Astrocyte (in vitro differentiated cells and primary cell): ENCODE results near the gene CLDN1. TPM values are rescaled to one million over a fixed set of nuclear protein-coding genes. Genes with fewer than 3 reads are reported as not detected.

Experiments used
- DNase-seq: peaks from one replicate; pipeline ENCODE4 v3.0.0-alpha.2; 2010; ENCODE audit warnings: low read depth
- FAIRE-seq: peaks from 2 replicates; lab custom pipeline; 2011; peaks lifted over from hg19 to GRCh38; lab: Jason Lieb, UNC
- H2AFZ ChIP-seq: 2 replicates; pipeline ENCODE4 v1.6.0; 2012; ENCODE audit warnings: low read depth, low read length, inconsistent platforms
- H3K27ac ChIP-seq: 2 replicates; pipeline ENCODE4 v1.5.1; 2011; ENCODE audit warnings: low read depth, low read length, inconsistent platforms
- H3K27me3 ChIP-seq: 2 replicates; pipeline ENCODE4 v1.6.0; 2011; ENCODE audit warnings: low read length, inconsistent platforms; ENCODE audit not compliant: insufficient read depth
- H3K36me3 ChIP-seq: 2 replicates; pipeline ENCODE4 v1.5.1; 2011; ENCODE audit warnings: low read length, inconsistent platforms; ENCODE audit not compliant: insufficient read depth
- H3K4me1 ChIP-seq: 2 replicates; pipeline ENCODE4 v1.5.1; 2011; ENCODE audit warnings: low read length, inconsistent platforms; ENCODE audit not compliant: insufficient read depth
- H3K4me2 ChIP-seq: 2 replicates; pipeline ENCODE4 v1.6.0; 2012; ENCODE audit warnings: low read length, inconsistent platforms
- H3K4me3 ChIP-seq: 2 replicates; pipeline ENCODE4 v1.5.1; 2011; ENCODE audit warnings: low read depth, mild to moderate bottlenecking, low read length, inconsistent platforms; ENCODE audit not compliant: insufficient read depth
- H3K79me2 ChIP-seq: 2 replicates; pipeline ENCODE4 v1.6.0; 2012; ENCODE audit warnings: mild to moderate bottlenecking, low read length, inconsistent platforms; ENCODE audit not compliant: insufficient read depth
- H3K9ac ChIP-seq: 2 replicates; pipeline ENCODE4 v1.6.0; 2012; ENCODE audit warnings: mild to moderate bottlenecking, low read length, inconsistent platforms
- H3K9me3 ChIP-seq: 2 replicates; pipeline ENCODE4 v1.5.1; 2012; ENCODE audit warnings: low read depth, mild to moderate bottlenecking, low read length, inconsistent platforms; ENCODE audit not compliant: insufficient read depth
- H4K20me1 ChIP-seq: 2 replicates; pipeline ENCODE4 v1.6.0; 2012; ENCODE audit warnings: low read length, inconsistent platforms; ENCODE audit not compliant: insufficient read depth
- H3K27ac Mint-ChIP-seq: one replicate; pipeline ENCODE4 v1.8.0; 2021; ENCODE audit warnings: mild to moderate bottlenecking, mixed read lengths; ENCODE audit not compliant: unreplicated experiment
- H3K27me3 Mint-ChIP-seq: one replicate; pipeline ENCODE4 v1.8.0; 2021; ENCODE audit warnings: low read depth, mixed read lengths; ENCODE audit not compliant: unreplicated experiment
- H3K36me3 Mint-ChIP-seq: one replicate; pipeline ENCODE4 v1.8.0; 2021; ENCODE audit warnings: low read depth, mixed read lengths; ENCODE audit not compliant: unreplicated experiment
- H3K4me1 Mint-ChIP-seq: one replicate; pipeline ENCODE4 v1.8.0; 2021; ENCODE audit warnings: low read depth, mixed read lengths; ENCODE audit not compliant: unreplicated experiment
- H3K4me3 Mint-ChIP-seq: one replicate; pipeline ENCODE4 v1.8.0; 2021; ENCODE audit warnings: mild to moderate bottlenecking, moderate library complexity, mixed read lengths; ENCODE audit not compliant: unreplicated experiment
- H3K9me3 Mint-ChIP-seq: one replicate; pipeline ENCODE4 v1.8.0; 2021; ENCODE audit warnings: mild to moderate bottlenecking, mixed read lengths; ENCODE audit not compliant: unreplicated experiment
- CTCF ChIP-seq: IDR thresholded peaks from 2 replicates; pipeline ENCODE4 v1.5.1; 2011; ENCODE audit warnings: low read depth, mild to moderate bottlenecking, inconsistent platforms, low read length, moderate library complexity; ENCODE audit not compliant: insufficient read depth
- EZH2 ChIP-seq: IDR thresholded peaks from 2 replicates; pipeline ENCODE4 v1.6.1; 2012; ENCODE audit warnings: mild to moderate bottlenecking, low read length, inconsistent platforms; ENCODE audit not compliant: insufficient read depth
- total RNA-seq: library from RNA; stranded (reverse); gene quantifications from 2 replicates; pipeline ENCODE4 v1.2.1, GENCODE V29; 2021

Gene CLDN1
- total RNA-seq, 1 donor from 2014 or later: 35.6 TPM

- no peaks in the 10 kb centered on the region for H3K36me3 ChIP-seq
- no peaks in the 10 kb centered on the region for H4K20me1 ChIP-seq
- H3K27me3 ChIP-seq: no peaks in the 10 kb centered on the region
- no peak overlapping the region for H3K27ac Mint-ChIP-seq
- no peaks in the 10 kb centered on the region for H3K4me1 ChIP-seq
- no peak overlapping the region for H3K27ac ChIP-seq
- no peak overlapping the region for H3K4me3 Mint-ChIP-seq
- TF ChIP-seq CTCF (no peak), EZH2 (no peak)
- no peak overlapping the region for H3K4me3 ChIP-seq
- H3K36me3 Mint-ChIP-seq: peaks cover 5% of the 10 kb centered on the region
- H3K9ac ChIP-seq: no peak overlapping the region
- H2AFZ ChIP-seq: no peak overlapping the region
- no peaks in the 10 kb centered on the region for H3K27me3 Mint-ChIP-seq
- no peaks in the 10 kb centered on the region for H3K79me2 ChIP-seq
- no peak overlapping the region for H3K4me2 ChIP-seq
- H3K9me3 Mint-ChIP-seq: no peaks in the 10 kb centered on the region
- no peaks in the 10 kb centered on the region for H3K9me3 ChIP-seq
- H3K4me1 Mint-ChIP-seq: peaks cover 23% of the 10 kb centered on the region
- FAIRE-seq (no peak), DNase-seq (no peak)
Measured at GRCh38 chr3:190309414-190309813, 12.8 kb downstream of the CLDN1 start.

- Mint-ChIP-seq H3K27me3 (no peaks in the 10 kb centered on the region), H3K4me1 (peaks cover 25% of the 10 kb centered on the region), H3K9me3 (no peaks in the 10 kb centered on the region), H3K4me3 (no peak overlapping the region), H3K27ac (no peak overlapping the region), H3K36me3 (peaks cover 5% of the 10 kb centered on the region)
- H3K27ac ChIP-seq: no peak overlapping the region
- H3K4me3 ChIP-seq: no peak overlapping the region
- no peaks in the 10 kb centered on the region for H3K4me1 ChIP-seq
- H3K79me2 ChIP-seq: no peaks in the 10 kb centered on the region
- H3K27me3 ChIP-seq: no peaks in the 10 kb centered on the region
- H3K9me3 ChIP-seq: no peaks in the 10 kb centered on the region
- no peak for TF ChIP-seq EZH2
- TF ChIP-seq CTCF: no peak
- no peak for FAIRE-seq
- no peak overlapping the region for H3K9ac ChIP-seq
- H4K20me1 ChIP-seq: no peaks in the 10 kb centered on the region
- H2AFZ ChIP-seq: no peak overlapping the region
- H3K4me2 ChIP-seq: no peak overlapping the region
- no peak for DNase-seq
- H3K36me3 ChIP-seq: no peaks in the 10 kb centered on the region
Measured at GRCh38 chr3:190308154-190308553, 14.1 kb downstream of the CLDN1 start.

GRCh38 chr3:190307164-190307545, 15.1 kb downstream of the CLDN1 start:
- Histone ChIP-seq H3K36me3 (no peaks in the 10 kb centered on the region), H3K27ac (no peak overlapping the region), H2AFZ (no peak overlapping the region), H3K9me3 (no peaks in the 10 kb centered on the region), H3K27me3 (no peaks in the 10 kb centered on the region), H3K4me3 (no peak overlapping the region), H4K20me1 (no peaks in the 10 kb centered on the region), H3K79me2 (no peaks in the 10 kb centered on the region), H3K4me2 (no peak overlapping the region), H3K9ac (no peak overlapping the region), H3K4me1 (no peaks in the 10 kb centered on the region)
- H3K36me3 Mint-ChIP-seq: peaks cover 5% of the 10 kb centered on the region
- peak overlapping the region; percentile 83 for H3K27ac Mint-ChIP-seq
- TF ChIP-seq EZH2 (no peak), CTCF (no peak)
- no peaks in the 10 kb centered on the region for H3K27me3 Mint-ChIP-seq
- no peaks in the 10 kb centered on the region for H3K9me3 Mint-ChIP-seq
- no peak for DNase-seq
- no peak for FAIRE-seq
- no peak overlapping the region for H3K4me3 Mint-ChIP-seq
- peaks cover 25% of the 10 kb centered on the region for H3K4me1 Mint-ChIP-seq
